Measurements from ENCODE around the gene NME2.

Gene NME2

GRCh38 chr17:51184124-51184523, 17.9 kb downstream of the NME2 start:
- Histone ChIP-seq H3K79me2 (ENCODE audit: low read length) (no peaks in the 10 kb centered on the region), H3K9ac (ENCODE audit: low read length) (no peak overlapping the region), H3F3A (ENCODE audit: insufficient read depth, low read length) (no peaks in the 10 kb centered on the region), H3K4me2 (ENCODE audit: low read depth, low read length) (no peak overlapping the region), H3K27ac (ENCODE audit: low read length) (no peak overlapping the region), H3K9me3 (replicated peaks; ENCODE audit: insufficient read depth, low read length) (no peaks in the 10 kb centered on the region), H3K9me2 (replicated peaks; ENCODE audit: insufficient read depth, low read length) (no peaks in the 10 kb centered on the region), H3K36me3 (replicated peaks; ENCODE audit: insufficient read depth, low read length) (no peaks in the 10 kb centered on the region; the same call in 1 of the 2 replicates), H3K27me3 (replicated peaks; ENCODE audit: insufficient read depth, low read length) (no peaks in the 10 kb centered on the region), H3K4me3 (ENCODE audit: low read length) (no peak overlapping the region), H2AFZ (ENCODE audit: low read length) (no peak overlapping the region), H3K4me1 (ENCODE audit: low read length) (no peaks in the 10 kb centered on the region), H4K20me1 (ENCODE audit: insufficient read depth, low read length) (no peaks in the 10 kb centered on the region)
- TF ChIP-seq EZH2phosphoT487 (IDR thresholded peaks at IDR 0.05; ENCODE audit: low read length) (no peak), EZH2 (optimal IDR thresholded peaks at IDR 0.05; ENCODE audit: low read depth, low read length) (no peak)
- TF ChIP-seq, protein P1, sequence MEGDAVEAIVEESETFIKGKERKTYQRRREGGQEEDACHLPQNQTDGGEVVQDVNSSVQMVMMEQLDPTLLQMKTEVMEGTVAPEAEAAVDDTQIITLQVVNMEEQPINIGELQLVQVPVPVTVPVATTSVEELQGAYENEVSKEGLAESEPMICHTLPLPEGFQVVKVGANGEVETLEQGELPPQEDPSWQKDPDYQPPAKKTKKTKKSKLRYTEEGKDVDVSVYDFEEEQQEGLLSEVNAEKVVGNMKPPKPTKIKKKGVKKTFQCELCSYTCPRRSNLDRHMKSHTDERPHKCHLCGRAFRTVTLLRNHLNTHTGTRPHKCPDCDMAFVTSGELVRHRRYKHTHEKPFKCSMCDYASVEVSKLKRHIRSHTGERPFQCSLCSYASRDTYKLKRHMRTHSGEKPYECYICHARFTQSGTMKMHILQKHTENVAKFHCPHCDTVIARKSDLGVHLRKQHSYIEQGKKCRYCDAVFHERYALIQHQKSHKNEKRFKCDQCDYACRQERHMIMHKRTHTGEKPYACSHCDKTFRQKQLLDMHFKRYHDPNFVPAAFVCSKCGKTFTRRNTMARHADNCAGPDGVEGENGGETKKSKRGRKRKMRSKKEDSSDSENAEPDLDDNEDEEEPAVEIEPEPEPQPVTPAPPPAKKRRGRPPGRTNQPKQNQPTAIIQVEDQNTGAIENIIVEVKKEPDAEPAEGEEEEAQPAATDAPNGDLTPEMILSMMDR (IDR thresholded peaks at IDR 0.05; ENCODE audit: low read length) = no peak
- no peak for DNase-seq

DNA sequence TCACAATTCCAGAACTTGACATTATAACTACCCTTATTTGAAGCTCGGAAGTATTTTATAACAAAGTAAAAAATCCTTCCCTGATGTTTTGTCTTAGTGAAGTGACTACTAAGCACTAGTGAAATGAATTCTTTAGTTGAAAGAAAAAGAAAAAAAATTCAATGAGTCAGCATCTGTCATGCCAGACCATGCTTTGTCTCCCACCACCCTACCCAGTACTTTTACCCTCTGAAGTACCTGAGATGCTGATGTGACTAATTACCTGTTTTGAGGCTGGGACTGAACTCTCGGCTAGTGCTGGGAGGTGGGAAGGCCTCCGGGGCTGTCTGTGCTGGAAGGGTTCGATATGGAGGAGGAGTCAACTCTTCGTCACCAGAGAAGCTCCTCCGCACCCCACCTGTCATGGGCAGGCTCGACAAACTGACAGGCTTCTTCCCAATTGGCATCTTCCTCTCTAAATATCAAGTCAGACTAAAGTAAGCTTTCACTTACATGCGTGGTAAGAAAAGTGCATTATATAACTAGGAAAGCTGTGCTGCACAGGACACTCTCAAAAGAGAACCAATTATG, 19.6 kb downstream of the NME2 start:
- no peaks in the 10 kb centered on the region for H3K27me3 ChIP-seq (replicated peaks; ENCODE audit: insufficient read depth, low read length)
- TF ChIP-seq, protein P1 (IDR thresholded peaks at IDR 0.05; ENCODE audit: low read length) = no peak
- TF ChIP-seq EZH2phosphoT487 (IDR thresholded peaks at IDR 0.05; ENCODE audit: low read length) (no peak), EZH2 (optimal IDR thresholded peaks at IDR 0.05; ENCODE audit: low read depth, low read length) (no peak)
- no peaks in the 10 kb centered on the region for H4K20me1 ChIP-seq (ENCODE audit: insufficient read depth, low read length)
- no peak overlapping the region for H3K27ac ChIP-seq (ENCODE audit: low read length)
- no peaks in the 10 kb centered on the region for H3K79me2 ChIP-seq (ENCODE audit: low read length)
- no peaks in the 10 kb centered on the region for H3K4me1 ChIP-seq (ENCODE audit: low read length)
- no peak overlapping the region for H2AFZ ChIP-seq (ENCODE audit: low read length)
- H3K9me2 ChIP-seq (replicated peaks; ENCODE audit: insufficient read depth, low read length) = no peaks in the 10 kb centered on the region
- H3K9me3 ChIP-seq (replicated peaks; ENCODE audit: insufficient read depth, low read length) = no peaks in the 10 kb centered on the region
- H3K4me2 ChIP-seq (ENCODE audit: low read depth, low read length) = no peak overlapping the region
- no peak overlapping the region for H3K9ac ChIP-seq (ENCODE audit: low read length)
- no peaks in the 10 kb centered on the region for H3F3A ChIP-seq (ENCODE audit: insufficient read depth, low read length)
- H3K4me3 ChIP-seq (ENCODE audit: low read length) = no peak overlapping the region
- H3K36me3 ChIP-seq (replicated peaks; ENCODE audit: insufficient read depth, low read length) = no peaks in the 10 kb centered on the region; the same call in none of the 2 replicates
- no peak for DNase-seq

DNA sequence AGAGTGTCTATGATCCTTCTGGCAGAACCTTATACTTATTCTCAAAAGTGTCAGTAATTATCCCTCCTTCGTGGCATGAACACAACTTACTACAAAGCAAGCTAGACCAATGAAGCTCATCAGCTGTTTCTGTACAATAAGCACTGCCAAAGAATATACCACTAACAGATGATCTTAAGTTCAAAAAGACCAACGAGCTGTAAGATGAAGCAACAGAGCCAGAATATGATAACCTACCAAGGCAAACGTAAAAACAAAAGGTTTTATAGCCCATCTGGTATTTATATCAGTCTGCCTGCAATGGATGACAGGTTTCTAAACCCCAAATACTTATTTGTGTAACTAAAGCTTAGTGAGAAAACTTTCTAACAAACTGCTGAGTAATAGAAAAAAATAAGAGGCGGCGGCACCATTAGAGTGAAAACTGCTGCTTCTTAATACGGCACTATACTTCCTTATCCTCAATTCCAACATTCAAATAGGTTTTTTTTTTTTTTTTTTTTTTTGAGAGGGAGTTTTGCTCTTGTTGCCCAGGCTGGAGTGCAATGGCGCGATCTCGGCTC, 22.1 kb downstream of the NME2 start:
- no peak for DNase-seq
- no peak overlapping the region for H3K4me2 ChIP-seq (ENCODE audit: low read depth, low read length)
- H3K9ac ChIP-seq (ENCODE audit: low read length) = no peak overlapping the region
- H3K36me3 ChIP-seq (replicated peaks; ENCODE audit: insufficient read depth, low read length) = peaks cover 5% of the 10 kb centered on the region
- no peaks in the 10 kb centered on the region for H3F3A ChIP-seq (ENCODE audit: insufficient read depth, low read length)
- H4K20me1 ChIP-seq (ENCODE audit: insufficient read depth, low read length) = no peaks in the 10 kb centered on the region
- H3K27ac ChIP-seq (ENCODE audit: low read length) = no peak overlapping the region
- no peak overlapping the region for H2AFZ ChIP-seq (ENCODE audit: low read length)
- no peaks in the 10 kb centered on the region for H3K27me3 ChIP-seq (replicated peaks; ENCODE audit: insufficient read depth, low read length)
- TF ChIP-seq EZH2 (optimal IDR thresholded peaks at IDR 0.05; ENCODE audit: low read depth, low read length) (no peak), EZH2phosphoT487 (IDR thresholded peaks at IDR 0.05; ENCODE audit: low read length) (no peak)
- TF ChIP-seq, protein P1 (IDR thresholded peaks at IDR 0.05; ENCODE audit: low read length) = no peak
- no peaks in the 10 kb centered on the region for H3K4me1 ChIP-seq (ENCODE audit: low read length)
- no peaks in the 10 kb centered on the region for H3K9me2 ChIP-seq (replicated peaks; ENCODE audit: insufficient read depth, low read length)
- no peaks in the 10 kb centered on the region for H3K79me2 ChIP-seq (ENCODE audit: low read length)
- H3K4me3 ChIP-seq (ENCODE audit: low read length) = no peak overlapping the region
- H3K9me3 ChIP-seq (replicated peaks; ENCODE audit: insufficient read depth, low read length) = no peaks in the 10 kb centered on the region

All from MM.1S (cell line).